ACC112 (cell line): ENCODE results near the gene MYOCD.

ENCODE experiments used
- H2AFZ ChIP-seq: fragments of 200-600 bp; sonication (generic); one replicate; pipeline ENCODE4 v1.6.0; 2017; ENCODE audit warnings: antibody characterized with exemption, low read length; ENCODE audit not compliant: unreplicated experiment
- H3K27ac ChIP-seq: fragments of 200-600 bp; sonication (generic); 2 replicates; pipeline ENCODE4 v1.5.1; 2014; ENCODE audit warnings: low read depth, mild to moderate bottlenecking, antibody characterized with exemption, low read length, moderate library complexity
- H3K27me3 ChIP-seq: fragments of 200-600 bp; sonication (generic); 2 replicates; pipeline ENCODE4 v1.6.1; 2014; ENCODE audit warnings: mild to moderate bottlenecking, antibody characterized with exemption, low read length, moderate library complexity, mixed read lengths; ENCODE audit not compliant: insufficient read depth
- H3K36me3 ChIP-seq: fragments of 200-600 bp; sonication (generic); 2 replicates; pipeline ENCODE4 v1.6.1; 2016; ENCODE audit warnings: mild to moderate bottlenecking, antibody characterized with exemption, low read length, moderate library complexity, mixed read lengths; ENCODE audit not compliant: insufficient read depth
- H3K4me1 ChIP-seq: fragments of 200-600 bp; sonication (generic); one replicate; pipeline ENCODE4 v1.6.1; 2016; ENCODE audit warnings: low read length, mixed read lengths; ENCODE audit not compliant: insufficient read depth, unreplicated experiment, control insufficient read depth
- H3K4me3 ChIP-seq: fragments of 200-600 bp; sonication (generic); 2 replicates; pipeline ENCODE4 v1.5.1; 2014; ENCODE audit warnings: mild to moderate bottlenecking, low read depth, low read length
- H3K79me2 ChIP-seq: fragments of 200-600 bp; sonication (generic); one replicate; pipeline ENCODE4 v1.6.0; 2016; ENCODE audit warnings: low read length; ENCODE audit not compliant: control insufficient read depth, unreplicated experiment, insufficient read depth

MYOCD gene

DNA sequence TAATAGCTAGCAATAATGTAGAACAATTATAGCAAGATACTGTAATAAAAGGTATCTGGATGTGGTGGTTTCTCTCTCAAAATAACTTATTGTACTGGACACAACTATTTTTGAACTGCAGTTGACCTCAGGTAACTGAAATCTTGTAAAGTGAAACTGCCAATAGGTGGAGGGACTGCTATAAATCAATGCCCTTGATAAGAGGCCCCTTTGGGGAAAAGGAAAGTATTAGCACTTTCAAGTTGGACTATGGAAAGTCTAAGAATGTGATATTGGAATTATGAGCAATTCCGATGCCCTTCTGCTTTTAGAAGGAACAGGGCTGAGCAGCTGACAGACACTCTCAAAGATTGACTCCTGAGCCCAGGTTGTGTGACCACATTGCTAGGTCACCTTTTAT is 79.1 kb downstream of the MYOCD start:
- Histone ChIP-seq H3K27ac (no peak overlapping the region), H3K4me1 (peaks cover 7% of the 10 kb centered on the region), H3K27me3 (no peaks in the 10 kb centered on the region), H3K79me2 (no peaks in the 10 kb centered on the region), H2AFZ (no peak overlapping the region), H3K36me3 (no peaks in the 10 kb centered on the region), H3K4me3 (no peak overlapping the region)

DNA sequence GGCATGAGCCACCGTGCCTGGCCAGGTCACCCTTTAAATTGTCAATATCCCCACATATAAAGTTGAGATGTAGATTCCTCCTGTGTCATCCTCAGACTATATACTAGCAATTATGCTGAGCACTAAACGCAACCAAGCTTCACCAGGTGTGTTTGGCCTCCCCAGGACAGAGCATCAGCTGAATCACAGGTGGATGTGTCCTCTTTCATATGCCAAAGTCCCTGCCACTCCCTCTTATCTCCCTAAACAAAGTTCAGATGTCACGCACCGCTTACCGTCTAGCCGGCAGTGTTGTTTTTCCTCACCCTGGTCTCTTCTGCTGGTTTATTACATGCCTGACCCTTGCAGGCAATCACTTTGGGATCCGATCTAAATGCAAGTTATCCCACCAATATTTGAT is 79.8 kb downstream of the MYOCD start:
- no peak overlapping the region for H3K27ac ChIP-seq
- H3K79me2 ChIP-seq, result no peaks in the 10 kb centered on the region
- no peak overlapping the region for H3K4me3 ChIP-seq
- H3K4me1 ChIP-seq, result peaks cover 7% of the 10 kb centered on the region
- no peak overlapping the region for H2AFZ ChIP-seq
- H3K36me3 ChIP-seq, result no peaks in the 10 kb centered on the region
- no peaks in the 10 kb centered on the region for H3K27me3 ChIP-seq

DNA sequence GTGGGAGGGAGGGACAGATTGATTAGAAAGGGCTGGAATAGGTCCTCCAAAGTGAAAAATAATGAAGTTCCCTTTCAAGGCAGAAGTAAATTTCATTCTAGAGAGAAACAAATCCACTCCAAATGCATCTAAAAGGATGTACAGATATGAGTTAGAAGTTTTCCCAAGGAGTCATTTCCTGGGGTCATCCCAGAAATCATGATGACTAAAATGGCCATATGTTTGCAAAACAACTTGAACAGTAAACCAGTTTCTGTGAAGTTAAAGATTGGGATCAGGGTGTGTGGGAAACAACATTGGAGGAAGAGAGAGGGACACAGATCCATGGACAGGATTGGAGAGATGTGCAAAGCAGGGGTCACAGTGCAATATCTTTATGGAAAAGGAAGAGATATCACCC is 91.1 kb downstream of the MYOCD start:
- Histone ChIP-seq H3K4me1 (peaks cover 11% of the 10 kb centered on the region), H3K36me3 (no peaks in the 10 kb centered on the region), H3K27me3 (no peaks in the 10 kb centered on the region; the same call in 1 of the 2 replicates), H3K4me3 (no peak overlapping the region), H2AFZ (no peak overlapping the region), H3K79me2 (no peaks in the 10 kb centered on the region), H3K27ac (peak overlapping the region; percentile 26; the same call in 1 of the 2 replicates)

DNA sequence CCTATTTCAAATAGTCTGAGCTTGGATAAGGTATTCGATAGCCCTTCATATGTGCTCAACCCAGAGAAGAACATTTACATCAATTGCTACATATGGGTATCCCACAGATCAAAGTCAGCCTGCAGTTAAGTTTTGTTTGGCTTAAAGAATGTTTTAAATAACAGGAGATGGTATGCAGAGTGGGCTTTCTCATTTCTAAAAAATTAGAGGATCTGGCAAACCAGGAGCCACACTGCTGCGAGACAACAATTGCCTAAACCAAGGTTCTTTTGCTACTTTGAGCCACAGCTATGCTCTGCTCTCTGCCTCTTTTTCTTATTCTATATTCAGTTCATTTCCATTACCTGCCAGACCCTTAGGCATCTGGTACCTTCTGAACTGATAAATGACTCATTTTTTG is 93.4 kb downstream of the MYOCD start:
- Histone ChIP-seq H3K79me2 (no peaks in the 10 kb centered on the region), H3K4me3 (no peak overlapping the region), H3K27me3 (peaks cover 7% of the 10 kb centered on the region; the same call in 1 of the 2 replicates), H2AFZ (no peak overlapping the region), H3K4me1 (peaks cover 11% of the 10 kb centered on the region), H3K36me3 (no peaks in the 10 kb centered on the region), H3K27ac (no peak overlapping the region)

DNA sequence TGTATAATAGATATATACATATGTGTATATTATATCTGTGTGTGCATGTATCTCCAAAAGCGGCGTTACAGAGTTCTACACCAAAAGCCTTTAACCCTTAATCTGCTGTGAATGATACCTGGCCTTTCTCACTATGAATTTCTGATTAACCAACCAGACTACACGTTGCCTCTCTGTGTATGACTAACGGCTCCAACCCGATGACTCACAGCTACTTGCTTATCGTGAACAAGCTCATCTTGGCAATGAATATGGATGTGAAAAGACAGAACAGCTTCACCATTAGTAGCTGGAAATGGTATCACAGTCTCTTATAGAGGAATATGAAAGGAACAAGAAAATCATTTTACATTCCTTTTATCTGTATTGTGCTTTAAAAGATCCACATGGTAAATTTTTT is 99.9 kb downstream of the MYOCD start:
- Histone ChIP-seq H3K27ac (no peak overlapping the region), H3K27me3 (peaks cover 7% of the 10 kb centered on the region; the same call in 1 of the 2 replicates), H2AFZ (no peak overlapping the region), H3K4me3 (no peak overlapping the region), H3K36me3 (no peaks in the 10 kb centered on the region), H3K4me1 (no peaks in the 10 kb centered on the region), H3K79me2 (no peaks in the 10 kb centered on the region)

DNA sequence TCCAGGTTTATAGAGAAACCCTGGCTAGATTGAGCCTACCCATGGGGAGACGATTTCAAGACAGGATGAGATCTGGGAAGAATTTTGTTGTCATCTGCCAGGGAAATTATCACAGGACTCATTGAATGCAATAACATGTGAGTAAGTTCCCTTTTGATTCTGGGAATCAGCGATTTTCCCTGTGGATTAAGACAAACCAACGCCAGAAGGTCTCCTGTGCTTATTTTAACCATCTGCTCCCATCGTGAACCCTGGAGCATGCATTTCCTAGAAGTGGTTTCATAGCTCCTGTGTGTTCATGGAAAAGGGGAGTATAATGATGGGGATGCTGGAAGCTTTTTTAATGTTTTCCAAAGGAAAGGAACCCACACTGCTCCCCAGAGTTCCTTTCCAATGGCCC is 102.6 kb downstream of the MYOCD start:
- Histone ChIP-seq H3K36me3 (no peaks in the 10 kb centered on the region), H2AFZ (no peak overlapping the region), H3K27ac (no peak overlapping the region), H3K4me3 (no peak overlapping the region), H3K4me1 (no peaks in the 10 kb centered on the region), H3K27me3 (peaks cover 14% of the 10 kb centered on the region), H3K79me2 (no peaks in the 10 kb centered on the region)

DNA sequence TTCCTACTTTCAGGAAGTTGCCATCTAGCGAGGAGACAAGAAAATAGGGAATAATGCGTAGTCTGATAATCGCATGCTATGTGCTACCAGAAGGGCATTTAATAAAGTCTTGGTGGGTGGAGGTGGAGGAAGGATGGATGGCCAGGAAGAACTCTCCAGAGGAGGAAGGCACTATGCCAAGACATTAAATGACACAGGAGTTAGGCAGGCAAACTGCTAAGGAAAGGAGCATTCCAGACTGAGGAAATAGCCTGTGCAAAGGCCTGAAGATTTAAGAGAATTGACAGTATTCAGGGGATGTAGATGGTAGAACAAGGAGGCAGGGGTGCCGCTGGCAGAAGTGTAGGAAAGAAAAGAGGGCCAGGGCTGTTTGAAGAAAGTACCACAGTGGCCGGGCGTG is 104.3 kb downstream of the MYOCD start:
- Histone ChIP-seq H3K4me3 (no peak overlapping the region), H3K27ac (no peak overlapping the region), H3K27me3 (peaks cover 16% of the 10 kb centered on the region), H3K79me2 (no peaks in the 10 kb centered on the region), H3K36me3 (no peaks in the 10 kb centered on the region), H2AFZ (no peak overlapping the region), H3K4me1 (no peaks in the 10 kb centered on the region)

DNA sequence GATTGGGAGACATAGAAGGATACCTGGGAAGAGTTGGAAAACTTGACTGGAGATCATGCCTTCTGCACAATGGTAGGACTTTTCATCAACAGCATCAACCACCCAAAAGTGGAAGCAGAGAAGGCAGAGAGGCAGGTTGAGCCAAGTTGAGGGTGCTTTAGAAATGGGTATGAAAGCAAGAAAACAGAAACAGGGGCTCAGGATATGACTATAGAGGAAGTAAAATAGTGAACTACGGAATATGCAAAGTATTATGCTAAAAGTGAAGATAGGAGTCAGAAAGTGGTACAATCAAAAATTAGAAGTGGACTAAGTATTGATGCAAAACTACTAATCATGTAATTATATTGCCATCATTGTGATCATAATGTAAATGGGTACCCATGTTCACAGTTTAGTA is 107.5 kb downstream of the MYOCD start:
- Histone ChIP-seq H3K27me3 (peaks cover 26% of the 10 kb centered on the region), H3K4me1 (no peaks in the 10 kb centered on the region), H2AFZ (no peak overlapping the region), H3K4me3 (no peak overlapping the region), H3K36me3 (no peaks in the 10 kb centered on the region), H3K79me2 (no peaks in the 10 kb centered on the region), H3K27ac (no peak overlapping the region)

DNA sequence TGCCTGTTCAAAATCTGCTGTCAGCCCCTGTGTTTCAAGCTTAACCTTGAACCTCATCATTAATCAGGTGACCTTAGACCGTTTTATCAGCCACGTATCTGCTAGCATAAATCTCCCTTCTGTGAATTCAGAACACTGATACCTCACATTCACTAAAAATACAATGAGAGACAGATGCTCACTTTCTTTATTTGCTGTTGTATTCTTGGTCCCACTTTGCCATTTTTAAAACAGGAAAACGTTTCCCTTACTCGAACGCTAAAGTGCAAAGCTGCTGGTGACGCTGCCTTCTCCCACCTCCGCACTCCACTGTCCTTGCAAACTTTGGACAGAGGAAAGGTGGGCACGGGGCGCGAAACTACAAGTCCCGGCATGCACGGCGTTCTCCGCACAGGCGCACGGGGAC is 123.4 kb downstream of the MYOCD start:
- H3K27me3 ChIP-seq, result peaks cover 60% of the 10 kb centered on the region
- H3K4me3 ChIP-seq, result peak overlapping the region; percentile 84
- peak overlapping the region; percentile 86 for H2AFZ ChIP-seq
- H3K27ac ChIP-seq, result no peak overlapping the region
- no peaks in the 10 kb centered on the region for H3K79me2 ChIP-seq
- H3K4me1 ChIP-seq, result no peaks in the 10 kb centered on the region
- H3K36me3 ChIP-seq, result no peaks in the 10 kb centered on the region

DNA sequence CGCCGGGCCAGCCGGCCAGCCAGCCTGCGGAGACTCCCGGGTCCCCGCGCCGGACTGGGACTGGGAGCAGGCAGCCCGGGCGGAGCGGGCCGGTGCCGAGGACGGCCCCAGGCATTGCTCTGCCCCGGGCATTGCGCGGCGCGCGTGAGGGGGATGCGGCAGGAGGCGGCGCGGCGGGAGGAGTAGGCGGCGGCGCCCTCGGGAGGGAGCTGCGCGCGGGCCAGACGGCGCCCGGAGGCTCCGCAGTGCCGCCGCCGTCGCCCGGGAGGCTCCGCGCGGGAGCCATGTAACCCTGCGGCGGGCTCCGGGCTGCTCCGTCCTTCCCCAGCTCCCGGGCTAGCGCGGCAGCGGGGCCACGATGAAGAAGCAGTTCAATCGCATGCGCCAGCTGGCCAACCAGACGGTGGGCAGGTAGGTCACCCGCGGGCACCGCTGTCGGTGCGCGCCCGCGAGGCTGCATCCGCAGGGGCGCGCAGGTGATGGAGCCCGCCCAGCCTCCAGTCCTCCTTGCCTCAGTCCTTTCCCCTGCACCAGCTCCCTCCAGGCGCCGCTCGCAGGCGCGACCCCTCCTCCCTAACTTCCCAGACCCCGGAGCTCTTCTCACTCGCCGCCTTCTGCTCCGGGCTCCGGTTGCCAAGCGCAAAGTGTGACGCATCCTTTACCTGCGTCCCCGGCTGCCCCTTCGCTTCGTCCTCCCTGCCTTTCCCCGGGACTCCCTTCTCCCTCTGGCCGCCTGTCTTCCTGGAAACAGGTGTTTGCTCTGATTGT is 124.0 kb downstream of the MYOCD start, which contains the start of gene ARHGAP44:
Gene ARHGAP44 (plus strand): TSS at position 18 of the 768 bp plus-strand sequence. CDS start 341 bp downstream, at position 359.
- Histone ChIP-seq H2AFZ (peak within 1 kb of the TSS; percentile 86), H3K36me3 (no peaks in the 10 kb centered on the region), H3K4me3 (peak within 1 kb of the TSS; percentile 84), H3K27me3 (peaks cover 60% of the 10 kb centered on the region), H3K27ac (no peak within 1 kb of the TSS), H3K4me1 (no peaks in the 10 kb centered on the region), H3K79me2 (no peaks in the 10 kb centered on the region)
